GM21529 (cell line): ENCODE measurements around the gene RIOK3.
"Not testable (repeated sequence)": the region's sequence is repeated elsewhere in the genome, so short reads cannot be mapped to it uniquely, and the experiment has no call there.

Experiments used
- ATAC-seq: cut with Tn5 transposase; IDR thresholded peaks from one replicate; pipeline ENCODE4 v1.9.1; 2021; ENCODE audit not compliant: unreplicated experiment

The RIOK3 gene, protein sequence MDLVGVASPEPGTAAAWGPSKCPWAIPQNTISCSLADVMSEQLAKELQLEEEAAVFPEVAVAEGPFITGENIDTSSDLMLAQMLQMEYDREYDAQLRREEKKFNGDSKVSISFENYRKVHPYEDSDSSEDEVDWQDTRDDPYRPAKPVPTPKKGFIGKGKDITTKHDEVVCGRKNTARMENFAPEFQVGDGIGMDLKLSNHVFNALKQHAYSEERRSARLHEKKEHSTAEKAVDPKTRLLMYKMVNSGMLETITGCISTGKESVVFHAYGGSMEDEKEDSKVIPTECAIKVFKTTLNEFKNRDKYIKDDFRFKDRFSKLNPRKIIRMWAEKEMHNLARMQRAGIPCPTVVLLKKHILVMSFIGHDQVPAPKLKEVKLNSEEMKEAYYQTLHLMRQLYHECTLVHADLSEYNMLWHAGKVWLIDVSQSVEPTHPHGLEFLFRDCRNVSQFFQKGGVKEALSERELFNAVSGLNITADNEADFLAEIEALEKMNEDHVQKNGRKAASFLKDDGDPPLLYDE

DNA sequence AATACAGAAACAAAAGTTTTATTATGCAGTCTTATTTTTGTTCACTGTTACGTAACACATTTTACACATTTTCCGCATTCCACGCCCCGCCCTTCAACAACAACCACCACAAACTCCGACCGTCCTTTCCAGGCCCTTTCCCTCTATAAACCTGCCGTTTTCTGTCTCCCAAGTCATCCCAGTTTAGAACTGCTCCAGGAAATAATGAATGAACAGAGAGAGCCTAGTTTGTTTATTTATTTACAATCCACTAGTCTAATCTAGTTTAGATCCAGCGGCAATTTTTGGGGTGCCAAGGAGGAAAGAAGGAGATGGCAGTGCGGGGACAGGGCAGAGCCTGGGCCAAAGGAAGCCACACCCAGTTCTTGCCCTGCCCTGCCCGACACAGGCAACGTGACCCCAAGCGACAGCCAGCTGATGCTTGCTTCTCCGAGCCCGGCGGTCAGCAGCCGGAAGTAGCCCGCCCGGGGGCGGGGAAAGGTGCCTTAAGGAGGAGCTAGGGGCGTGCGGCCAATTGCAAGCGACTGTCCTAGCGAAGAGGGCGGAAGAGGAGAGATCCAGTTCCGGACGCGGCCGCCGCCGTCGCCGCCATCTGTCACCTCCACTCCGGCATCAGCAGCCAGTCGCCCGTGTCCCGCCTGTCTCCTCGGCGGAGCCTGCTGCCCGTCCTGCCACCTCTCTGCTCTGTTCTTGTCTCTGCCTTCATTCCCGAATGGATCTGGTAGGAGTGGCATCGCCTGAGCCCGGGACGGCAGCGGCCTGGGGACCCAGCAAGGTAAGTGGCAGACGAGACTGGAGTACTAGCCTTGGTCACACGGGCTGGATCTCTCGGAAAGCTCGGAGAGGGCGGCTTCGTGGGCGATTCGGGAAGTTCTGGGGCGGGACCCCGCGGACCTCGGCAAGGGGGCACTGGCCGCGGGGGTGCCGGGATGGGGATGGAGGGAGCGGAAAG, at the start of gene RIOK3:
TSS of gene RIOK3 (plus strand) at position 560 of the 952 bp plus-strand sequence. CDS start at position 713, 153 bp downstream.
- ATAC-seq, result peak; percentile 96

DNA sequence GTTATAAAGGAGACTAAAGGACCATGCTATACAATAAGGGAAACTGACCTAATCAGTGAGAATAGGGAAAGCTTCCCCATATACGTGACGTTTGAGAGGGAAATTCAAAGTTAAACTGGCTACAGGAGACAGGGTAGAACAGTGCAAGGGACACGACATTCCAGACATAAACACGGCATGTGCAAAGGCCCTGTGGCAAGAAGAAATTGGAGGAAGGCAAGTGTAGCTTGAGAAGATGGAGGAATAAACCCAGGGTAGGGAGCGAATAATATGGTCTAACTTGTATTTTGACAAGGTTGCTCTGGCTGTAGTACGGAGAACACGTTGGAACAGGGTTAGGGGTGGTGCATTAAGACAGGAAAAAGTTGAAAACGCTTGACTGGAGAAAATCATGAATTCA, 49.8 kb upstream of the RIOK3 start:
- ATAC-seq, result no peak

DNA sequence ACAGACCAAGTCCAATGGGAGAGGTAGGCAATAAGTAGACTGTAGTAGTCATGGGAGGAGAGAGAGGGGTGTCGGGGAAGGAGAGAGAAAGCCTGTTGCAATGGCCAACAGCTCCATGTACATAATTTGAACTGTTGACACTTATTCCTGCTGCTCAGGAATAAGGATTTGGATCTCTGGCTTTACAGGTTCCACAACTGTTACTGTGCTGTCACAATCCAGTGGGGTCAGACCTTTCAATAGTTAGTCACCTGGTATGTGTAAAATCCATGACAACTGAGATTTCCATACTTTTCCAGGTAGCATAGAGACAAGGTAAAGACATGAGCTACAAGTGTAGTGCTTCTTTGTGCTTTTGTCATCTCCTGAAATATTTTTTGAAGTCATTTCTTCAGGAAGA, 47.5 kb upstream of the RIOK3 start:
- ATAC-seq, result no peak

DNA sequence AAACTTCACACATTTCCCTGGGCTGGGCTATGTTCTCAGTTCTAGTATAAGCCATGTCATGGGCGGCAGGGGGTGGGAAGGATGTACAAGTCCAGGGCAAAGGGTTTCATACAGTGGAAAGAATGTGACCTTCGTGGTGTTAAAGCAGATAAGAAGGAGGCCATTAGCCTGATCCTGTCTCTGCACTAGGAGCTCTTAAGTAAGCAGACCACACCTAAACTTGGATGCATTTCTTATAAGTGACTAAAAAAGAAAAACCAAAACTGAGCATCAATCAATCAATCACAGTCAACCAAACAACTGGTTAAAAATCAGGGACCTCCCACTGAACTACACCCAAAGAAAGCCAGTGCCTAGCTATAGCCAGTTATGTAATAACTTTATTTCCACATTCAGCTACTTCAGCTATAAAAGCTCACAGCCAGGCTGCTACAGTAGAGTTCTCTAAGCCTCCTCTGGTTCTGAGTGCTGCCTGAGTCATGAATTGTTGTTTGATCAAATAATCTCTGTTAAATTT, 46.8 kb upstream of the RIOK3 start:
- no peak for ATAC-seq

DNA sequence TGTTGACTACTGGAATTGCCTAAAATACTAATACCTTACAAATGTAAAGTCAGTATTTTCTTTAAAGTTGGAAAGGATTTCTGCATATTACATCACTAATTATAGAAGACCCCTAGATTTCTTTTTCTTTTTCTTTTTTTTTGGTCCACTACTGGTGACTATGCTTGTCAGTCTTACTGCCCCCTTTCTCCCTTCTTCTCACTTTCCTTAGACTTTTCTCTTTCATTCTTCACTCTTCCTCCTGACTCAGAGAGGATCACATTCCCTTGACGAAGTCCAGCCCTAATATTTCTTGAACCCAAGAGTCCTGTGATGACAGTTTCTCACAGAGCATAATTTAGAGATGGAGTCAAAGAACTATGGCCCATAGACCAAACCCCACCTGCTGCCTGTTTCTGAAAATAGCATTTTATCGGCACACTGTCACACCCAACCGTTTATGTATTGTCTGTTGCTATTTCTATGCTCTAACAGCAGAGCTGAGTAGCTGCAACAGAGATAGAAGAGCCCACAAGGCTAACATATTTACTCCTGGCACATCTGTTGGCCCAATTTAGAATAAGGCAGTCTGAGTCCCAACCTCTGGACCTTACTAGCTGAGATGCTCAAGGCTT, 40.6 kb upstream of the RIOK3 start:
- no peak for ATAC-seq

DNA sequence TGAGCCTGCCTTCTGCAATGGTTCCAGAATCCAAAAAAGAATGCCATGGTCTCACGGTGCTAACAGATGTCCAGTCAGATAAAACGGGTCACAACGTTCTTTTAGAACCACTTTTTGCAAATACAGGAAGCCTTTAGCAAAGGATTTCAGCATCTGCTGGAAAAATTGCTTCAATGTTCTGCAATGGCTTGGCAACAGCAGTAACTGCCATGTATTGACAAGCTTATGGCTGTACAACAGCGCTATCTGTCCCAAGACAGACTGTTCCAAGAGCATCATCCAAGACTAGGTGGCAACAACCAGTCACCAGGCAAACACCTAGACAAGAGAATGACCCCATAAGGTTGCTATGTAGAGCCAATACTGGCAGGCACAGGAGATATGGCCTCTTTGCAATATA, 37.6 kb upstream of the RIOK3 start:
- no peak for ATAC-seq

DNA sequence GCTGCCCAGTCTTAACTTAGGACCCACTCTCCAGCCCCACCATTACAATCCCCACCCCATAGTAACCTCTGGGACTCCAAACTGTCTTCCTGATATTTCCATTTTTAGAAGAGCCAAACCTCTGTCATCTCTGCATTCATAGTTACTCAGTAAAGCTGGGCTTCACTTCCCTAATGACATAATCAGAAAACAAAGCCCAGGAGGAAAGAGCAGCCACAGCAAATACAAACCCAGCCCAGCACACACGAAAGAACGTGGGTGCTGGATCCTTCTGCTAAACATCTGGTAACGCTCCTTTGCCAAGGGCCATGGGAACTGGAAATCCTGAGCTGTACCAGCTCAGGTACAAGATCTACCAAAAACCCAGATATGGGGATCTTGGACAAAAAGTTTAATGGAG, 36.8 kb upstream of the RIOK3 start:
- no peak for ATAC-seq

DNA sequence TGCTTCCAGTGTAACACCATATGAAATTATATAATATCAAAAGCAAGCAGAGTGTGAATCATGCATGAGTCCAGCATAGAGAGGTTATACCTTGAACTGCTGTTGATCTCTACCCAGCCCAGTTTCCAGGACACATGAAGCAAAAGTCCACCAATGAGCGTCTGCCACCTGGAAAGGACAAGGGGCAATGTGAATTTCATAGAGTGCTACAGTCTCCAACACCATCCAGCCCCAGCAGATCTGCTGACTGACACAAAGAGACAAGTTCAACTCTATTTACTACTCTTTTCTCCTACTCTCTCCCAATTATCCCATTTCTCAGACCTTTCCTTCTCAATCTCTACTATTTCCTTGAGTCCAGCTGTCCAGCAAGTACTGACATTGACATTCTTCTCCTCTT, 31.8 kb upstream of the RIOK3 start:
- ATAC-seq, result no peak

DNA sequence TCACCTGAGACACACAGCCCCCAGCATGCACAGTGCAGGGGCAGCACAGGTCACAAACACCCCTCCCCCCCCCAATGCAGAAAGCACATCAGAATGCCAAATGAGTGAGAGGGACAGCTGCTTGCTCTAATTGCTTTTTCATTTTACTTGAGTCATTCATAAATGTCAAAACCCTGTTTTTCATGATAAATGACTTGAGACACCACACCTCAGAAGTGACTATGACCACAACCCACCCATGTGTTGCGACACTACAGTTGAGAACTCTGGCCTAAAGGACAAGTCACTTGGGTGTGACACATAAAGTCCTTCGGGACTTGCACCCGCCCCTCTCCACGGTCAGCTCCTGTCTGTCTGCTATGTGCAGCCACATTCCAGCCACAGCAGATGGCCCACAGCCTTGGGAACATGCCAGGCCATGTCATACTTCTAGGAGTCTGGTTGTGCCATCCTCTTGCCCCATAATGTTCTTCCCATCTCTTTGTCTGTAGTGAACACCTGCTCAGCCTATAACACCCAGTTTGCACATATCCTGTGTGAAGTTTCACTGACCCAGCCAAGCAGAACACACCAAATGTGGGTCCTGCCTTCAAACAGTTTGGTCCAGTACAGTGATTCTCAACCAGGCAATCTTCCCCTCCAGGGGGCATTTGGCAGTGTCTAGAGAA, 30.2 kb upstream of the RIOK3 start:
- ATAC-seq, result peak; percentile 94

DNA sequence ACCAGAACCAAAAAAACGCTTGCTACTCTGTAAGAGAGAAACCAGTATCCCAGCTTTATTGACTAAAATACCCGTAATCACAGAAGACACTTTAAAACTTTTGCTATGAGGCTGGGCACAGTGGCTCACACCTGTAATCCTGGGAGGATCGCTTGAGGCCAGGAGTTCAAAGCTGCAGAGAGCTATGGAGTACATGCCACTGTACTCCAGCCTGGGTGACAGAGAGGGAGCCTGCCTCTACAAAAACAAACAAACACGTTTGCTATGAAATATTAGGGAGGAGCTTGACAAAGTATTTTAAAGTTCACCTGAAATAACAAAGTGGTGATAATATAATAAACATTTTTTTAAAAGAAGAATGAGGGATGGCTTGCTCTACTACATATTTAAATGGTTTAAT, 28.5 kb upstream of the RIOK3 start:
- no peak for ATAC-seq

DNA sequence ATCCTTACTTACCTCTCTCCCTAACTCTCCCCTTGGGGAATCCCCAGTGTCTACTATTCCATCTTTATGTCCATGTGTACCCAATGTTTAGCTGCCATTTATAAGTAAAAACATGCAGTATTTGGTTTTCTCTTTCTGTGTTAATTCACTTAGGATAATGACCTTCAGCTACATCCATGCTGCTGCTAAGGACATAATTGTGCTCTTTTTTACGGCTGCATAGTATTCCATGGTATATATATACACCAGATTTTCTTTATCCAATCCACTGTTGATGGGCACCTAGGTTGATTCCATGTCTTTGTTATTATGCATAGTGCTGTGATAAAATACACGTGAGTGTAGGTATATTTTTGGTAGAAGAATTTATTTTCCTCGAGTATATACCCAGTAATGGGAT, 24.3 kb upstream of the RIOK3 start:
- no peak for ATAC-seq

DNA sequence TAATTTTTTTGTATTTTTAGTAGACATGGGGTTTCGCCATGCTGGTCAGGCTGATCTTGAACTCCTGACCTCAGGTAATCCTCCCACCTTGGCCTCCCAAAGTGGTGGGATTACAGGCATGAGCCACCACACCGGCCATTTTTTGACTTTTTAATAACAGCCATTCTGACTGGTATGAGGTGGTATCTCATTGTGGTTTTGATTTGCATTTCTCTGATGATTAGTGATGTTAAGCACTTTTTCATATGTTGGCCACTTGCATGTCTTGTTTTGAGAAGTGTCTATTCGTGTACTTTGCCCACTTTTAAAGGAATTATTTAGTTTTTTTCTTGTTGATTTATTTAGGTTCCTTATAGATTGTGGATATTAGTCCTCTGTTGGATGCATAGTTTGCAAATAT, 23.5 kb upstream of the RIOK3 start:
- not testable (repeated sequence) for ATAC-seq

DNA sequence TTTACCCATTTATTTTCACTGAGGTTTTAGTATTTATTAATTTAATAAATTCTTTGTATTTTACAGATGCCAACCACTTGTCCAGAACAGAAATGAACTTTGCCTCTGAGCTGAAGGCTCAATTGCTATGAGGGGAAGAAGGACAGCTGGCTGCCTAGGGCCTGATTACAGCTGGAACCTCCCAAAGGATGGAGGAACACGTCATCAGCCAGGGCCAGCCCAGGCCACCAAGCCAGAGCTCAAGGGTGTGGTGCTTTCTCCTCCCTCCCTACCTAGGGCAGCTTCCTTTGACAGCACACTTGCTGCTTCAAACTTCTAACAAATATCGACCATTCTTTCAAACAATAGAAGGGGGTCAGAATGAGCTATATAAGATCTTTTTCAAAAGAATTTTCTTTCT, 19.7 kb upstream of the RIOK3 start:
- ATAC-seq, result no peak

DNA sequence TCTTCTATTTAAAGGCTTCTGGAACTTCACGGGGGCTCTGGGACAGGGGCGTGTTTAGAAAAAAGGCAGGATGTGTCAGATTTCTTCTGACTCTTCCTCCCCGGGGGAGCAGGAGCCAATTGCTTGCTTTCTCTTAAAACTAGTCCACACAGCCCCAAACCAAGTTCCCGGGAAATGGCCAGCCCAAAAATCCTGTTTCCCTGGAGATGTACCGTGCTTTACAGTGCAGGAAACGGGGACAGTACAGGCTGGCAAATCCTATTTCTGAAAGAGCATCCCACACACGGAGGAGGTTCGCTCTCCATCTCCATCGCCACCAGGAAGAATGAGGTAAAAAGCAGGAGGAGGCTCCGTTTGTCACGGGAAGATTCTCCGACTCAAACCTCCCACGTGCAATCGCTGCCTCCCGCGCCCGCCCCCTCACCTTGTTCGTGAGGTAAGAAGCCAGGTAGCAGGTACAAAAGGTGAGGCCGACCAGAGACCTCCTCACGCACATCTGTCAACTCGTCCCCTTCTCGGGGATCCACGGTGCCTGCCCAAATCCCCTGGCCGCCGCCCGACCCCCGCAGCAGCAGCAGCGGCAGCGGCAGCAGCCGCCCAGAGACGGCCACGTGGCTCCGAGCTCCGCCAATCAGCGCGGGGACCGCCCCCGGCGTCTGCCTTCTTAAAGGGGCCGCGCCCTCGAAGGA, 15.6 kb upstream of the RIOK3 start:
- ATAC-seq, result peak; percentile 98

DNA sequence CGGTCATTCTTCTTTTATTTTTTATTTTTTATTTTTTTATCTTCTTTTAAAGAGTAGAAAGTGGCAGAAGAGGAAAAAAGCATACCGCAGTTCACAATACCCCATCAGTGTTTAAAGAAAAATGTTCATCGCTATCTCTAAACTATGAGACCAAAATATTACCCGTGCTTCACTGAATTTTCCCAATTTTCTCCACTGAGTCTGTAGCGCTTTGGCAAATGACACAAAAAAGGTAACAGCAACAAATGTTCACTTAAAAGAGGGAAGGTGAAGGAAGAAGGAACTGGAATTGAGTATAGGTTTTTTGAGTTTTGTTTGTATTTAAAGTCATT, 15.1 kb upstream of the RIOK3 start:
- no peak for ATAC-seq

DNA sequence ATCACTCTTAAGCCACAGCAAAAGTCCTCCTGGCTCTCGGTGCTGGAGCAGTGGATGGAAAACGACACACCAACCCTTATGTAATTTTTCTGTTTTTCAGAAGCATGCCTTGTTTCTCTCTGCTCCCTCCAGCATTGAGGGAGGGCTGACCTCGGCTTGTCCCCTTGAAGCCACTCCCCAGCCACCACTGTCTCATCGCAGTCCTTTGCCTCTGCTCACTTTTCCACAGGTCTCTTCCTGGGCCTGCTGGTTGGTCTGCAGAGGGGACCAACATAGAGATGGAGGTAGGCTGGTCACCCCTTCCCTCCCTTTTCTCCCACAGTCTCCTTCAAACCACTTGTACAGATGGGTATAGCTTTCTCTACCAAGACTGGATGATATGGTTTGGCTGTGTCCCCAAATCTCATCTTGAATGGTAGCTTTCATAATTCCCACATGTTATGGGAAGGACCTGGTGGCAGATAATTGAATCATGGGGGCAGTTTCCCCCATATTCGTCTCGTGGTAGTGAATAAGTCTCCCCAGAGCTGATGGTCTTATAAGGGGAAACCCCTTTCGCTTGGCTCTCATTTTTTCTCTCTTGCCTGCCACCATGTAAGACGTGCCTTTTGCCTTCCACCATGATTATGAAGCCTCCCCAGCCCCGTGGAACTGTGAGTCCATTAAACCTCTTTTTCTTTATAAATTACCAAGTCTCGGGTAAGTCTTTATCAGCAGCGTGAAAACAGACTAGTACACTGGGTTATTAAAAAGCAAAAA, 14.3 kb upstream of the RIOK3 start:
- ATAC-seq, result no peak

DNA sequence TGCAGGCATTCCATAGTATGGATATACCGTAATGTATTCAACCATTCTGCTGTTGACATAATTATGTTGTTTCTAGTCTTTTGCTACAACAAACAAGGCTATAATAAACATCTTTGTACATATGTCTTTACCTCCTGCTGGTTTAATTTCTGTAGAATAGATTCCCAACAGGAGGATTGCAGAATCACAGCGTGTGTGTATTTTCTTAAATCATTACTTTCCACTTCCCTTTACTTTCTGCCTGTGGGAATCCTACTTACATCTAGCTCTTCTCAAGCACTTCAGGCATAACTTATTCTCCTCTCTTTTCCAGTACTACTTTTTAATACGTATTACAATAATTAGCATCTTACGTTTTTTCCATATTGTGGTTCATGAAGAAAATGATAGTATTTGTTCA, 13.0 kb upstream of the RIOK3 start:
- no peak for ATAC-seq

DNA sequence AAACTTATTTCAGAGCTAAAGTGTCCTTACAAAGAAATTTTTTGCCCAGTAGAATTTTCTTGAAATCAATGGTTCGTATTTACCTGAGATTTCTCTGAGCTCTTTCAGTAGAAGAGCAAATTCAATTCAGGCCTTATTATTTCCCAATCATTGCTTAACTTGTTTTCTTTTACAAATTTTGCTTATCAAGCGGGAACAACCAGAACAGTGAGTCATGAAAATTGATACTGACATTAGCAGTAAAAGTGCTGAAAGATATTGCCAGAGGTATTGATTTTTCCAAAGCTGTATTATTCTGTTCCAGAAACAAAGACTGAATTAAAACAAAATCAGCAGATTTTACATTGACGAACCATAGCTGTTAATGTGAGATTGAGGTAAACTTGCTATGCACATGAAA, 10.1 kb upstream of the RIOK3 start:
- no peak for ATAC-seq

DNA sequence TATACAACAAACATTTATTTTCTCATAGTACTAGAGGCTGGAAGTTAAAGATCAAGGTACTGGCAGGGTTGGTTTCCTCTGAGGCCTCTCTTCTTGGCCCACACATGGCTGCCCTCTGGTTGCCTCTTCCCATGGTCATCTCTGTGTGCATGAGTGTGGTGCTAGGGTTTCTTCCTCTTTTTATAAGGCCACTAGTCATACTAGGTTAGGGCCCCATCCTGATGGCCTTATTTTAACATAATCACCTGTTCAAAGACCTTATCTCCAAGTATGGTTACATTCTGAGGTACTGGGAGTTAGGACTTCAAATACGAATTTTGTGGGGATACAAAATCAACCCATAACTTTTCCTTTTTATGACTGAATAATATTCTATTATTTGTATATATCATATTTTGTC, 4.8 kb upstream of the RIOK3 start:
- no peak for ATAC-seq
